ENCODE results near the gene MON2.

MON2 gene

GRCh38 chr12:62562846-62563245 is 96.2 kb downstream of the MON2 start:
- DNase-seq: no peak

GRCh38 chr12:62575036-62575435 is 108.4 kb downstream of the MON2 start:
- DNase-seq: no peak

- DNase-seq: no peak
Measured at GRCh38 chr12:62576503-62576902, 109.9 kb downstream of the MON2 start.

- no peak for DNase-seq
Measured at GRCh38 chr12:62578726-62579125, 112.1 kb downstream of the MON2 start.

DNA sequence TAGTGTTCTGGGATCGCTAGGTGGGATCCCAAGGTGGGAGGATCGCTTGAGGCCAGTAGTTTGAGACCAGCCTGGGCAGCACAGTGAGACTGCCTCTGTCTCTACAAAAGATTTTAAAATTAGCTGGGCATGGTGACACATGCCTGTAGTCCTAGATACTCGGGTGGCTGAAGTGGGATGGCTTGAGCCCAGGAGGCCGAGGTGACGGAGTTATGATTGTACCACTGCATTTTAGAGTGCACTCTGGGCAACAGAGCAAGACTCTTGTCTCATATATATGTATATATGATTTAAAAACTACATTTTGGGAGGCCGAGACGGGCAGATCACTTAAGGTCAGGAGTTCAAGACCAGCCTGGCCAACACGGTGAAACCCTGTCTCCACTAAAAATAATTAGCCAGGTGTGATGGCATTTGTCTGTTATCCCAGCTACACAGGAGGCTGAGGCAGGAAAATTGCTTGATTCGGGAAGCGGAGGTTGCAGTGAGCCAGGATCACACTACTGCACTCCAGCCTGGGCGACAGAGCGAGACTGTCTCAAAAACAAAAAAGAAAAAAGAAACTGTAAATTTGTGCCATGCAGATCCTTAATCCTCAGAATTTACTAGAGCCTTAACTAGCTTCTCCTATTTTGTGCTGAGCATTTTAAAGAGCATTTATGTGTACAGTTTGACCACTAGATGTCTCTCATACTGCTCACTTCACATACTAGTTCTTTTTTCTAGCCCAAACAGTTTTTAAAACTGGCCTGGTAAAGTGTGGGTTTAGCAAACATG is 114.8 kb downstream of the MON2 start:
- no peak for DNase-seq

GRCh38 chr12:62582065-62582366 is 115.4 kb downstream of the MON2 start:
- DNase-seq: no peak

- DNase-seq: no peak
Measured at GRCh38 chr12:62584619-62585018, 118.0 kb downstream of the MON2 start.

GRCh38 chr12:62586850-62587249 is 120.2 kb downstream of the MON2 start:
- no peak for DNase-seq

DNA sequence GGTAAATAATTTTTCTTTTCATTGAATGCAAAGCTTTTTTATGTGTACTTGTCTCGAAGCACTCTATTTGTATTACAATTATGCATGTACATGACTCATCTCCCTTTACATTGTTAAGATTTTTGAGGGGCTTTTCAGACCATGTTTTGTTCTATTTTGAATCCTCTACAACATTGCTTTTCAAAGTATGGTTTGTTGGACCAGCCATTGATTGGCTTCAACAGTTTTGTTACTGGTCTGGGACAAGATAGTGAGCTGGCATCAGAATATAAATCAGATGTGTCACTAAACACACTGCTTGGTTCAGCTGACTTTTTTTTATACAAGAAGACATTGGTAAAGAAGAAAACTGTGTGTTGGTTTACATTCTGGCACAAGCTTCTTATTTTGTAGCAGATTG is 122.3 kb downstream of the MON2 start:
- DNase-seq: no peak

DNA sequence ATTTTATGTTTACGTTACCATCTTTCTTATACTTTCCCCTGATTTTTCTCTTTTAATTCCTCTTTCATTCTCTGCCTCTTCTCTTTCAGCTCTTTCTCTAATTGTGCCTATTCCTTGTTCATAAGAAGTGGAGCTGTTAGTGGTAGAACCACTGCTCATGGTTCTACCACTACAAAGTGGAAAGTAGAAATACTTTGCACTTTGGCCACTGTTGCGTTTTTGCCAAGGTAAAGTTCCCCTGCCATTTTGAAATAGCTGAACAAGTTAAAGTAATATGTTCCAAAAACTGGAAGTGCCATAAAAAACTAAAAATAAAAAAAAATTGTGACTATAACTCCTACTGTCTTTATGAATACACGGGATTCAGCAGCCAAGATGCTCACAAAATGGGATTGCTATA is 130.6 kb downstream of the MON2 start:
- DNase-seq: no peak

GRCh38 chr12:62598846-62599245 is 132.2 kb downstream of the MON2 start:
- no peak for DNase-seq

DNA sequence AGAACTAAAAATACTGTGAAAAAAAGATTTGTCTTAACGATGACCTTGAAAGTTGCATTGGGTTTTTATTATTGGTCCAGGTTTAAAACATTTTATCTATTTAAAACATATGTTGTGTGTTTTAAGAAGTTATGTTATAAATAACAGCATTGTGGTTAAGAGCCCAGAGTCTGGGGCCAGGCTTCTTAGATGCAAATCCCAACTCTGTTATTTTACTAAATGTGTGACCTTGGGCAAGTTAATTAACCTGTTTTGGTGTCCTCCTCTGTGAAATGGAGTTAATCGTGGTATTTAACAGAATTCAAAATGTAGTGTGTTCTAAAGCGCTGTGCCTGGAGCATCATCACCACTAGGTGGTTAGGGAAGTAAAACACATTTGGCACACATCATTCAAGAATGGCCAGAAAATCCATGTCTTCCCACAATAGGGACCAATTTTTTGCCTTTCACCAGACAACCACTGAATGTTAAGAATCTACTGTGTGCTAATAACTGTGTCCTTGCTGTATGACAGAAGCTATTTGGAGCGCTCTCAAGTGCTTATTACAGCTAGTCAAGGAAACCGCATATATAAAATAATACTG is 133.3 kb downstream of the MON2 start:
- DNase-seq: no peak

DNA sequence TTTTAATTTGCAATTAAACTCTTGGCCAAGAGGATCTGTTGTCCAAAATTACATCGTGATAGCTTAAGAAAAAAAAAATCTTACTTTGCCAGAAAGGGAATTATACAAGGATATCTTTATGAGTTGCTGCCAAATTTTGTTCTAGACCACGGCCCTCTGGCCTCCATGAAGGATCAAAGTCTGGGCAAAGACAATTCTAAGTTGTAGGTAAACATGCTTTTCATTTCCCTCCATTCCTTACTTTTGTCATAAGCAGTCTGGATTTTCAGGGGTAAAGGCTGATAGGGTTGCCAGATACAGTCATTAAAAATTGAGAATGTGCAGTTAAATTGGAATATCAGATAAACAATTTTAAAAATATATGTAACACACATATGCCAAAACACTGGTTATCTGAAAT is 135.1 kb downstream of the MON2 start:
- DNase-seq: no peak

GRCh38 chr12:62602255-62603060 is 135.8 kb downstream of the MON2 start:
- peak; percentile 78 for DNase-seq

- DNase-seq: peak; percentile 51
Measured at GRCh38 chr12:62603061-62603810, 136.6 kb downstream of the MON2 start.

GRCh38 chr12:62603811-62604098 is 137.1 kb downstream of the MON2 start:
- no peak for DNase-seq

GRCh38 chr12:62604373-62604772 is 137.7 kb downstream of the MON2 start:
- no peak for DNase-seq

DNA sequence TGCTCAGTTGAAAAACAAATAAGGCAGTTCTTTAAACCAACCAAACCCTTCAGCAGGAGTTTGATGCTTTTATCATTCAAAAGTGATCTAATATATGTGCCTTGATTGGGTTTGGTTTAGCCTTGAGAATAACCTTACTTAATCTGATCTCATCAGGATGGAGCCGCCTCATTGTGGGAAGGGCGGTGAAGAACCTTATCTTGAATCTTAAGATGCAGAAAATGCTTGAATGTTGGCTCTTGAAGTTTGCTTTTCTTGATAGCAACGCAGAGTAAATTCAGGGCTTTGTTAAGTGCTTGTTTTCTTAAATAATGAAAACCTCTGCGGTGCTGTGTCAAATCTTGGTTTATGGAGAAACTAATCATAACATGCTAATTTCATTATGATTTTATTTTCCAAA is 138.2 kb downstream of the MON2 start:
- DNase-seq: no peak

GRCh38 chr12:62605981-62606380 is 139.4 kb downstream of the MON2 start:
- DNase-seq: no peak

DNA sequence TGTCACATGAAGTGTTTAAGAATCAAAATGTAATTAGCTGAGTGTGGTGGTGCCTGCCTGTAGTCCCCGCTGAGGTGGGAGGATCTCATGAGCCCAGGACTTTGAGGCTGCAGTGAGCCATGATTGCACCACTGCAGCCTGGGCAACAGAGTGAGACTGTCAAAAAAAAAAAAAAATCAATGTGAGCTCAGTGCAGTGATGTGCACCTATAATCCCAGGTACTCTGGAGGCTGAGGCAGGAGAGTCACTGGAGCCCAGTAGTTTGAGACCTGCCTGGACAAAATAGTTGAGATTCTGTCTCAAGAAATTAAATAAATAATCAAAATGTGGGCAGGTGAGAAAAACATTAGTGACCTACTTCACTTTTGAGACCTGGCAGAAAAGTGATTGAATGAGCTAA is 140.0 kb downstream of the MON2 start:
- no peak for DNase-seq

GRCh38 chr12:62613081-62613480 is 146.5 kb downstream of the MON2 start:
- DNase-seq: no peak

GRCh38 chr12:62618319-62618718 is 151.7 kb downstream of the MON2 start:
- no peak for DNase-seq

DNA sequence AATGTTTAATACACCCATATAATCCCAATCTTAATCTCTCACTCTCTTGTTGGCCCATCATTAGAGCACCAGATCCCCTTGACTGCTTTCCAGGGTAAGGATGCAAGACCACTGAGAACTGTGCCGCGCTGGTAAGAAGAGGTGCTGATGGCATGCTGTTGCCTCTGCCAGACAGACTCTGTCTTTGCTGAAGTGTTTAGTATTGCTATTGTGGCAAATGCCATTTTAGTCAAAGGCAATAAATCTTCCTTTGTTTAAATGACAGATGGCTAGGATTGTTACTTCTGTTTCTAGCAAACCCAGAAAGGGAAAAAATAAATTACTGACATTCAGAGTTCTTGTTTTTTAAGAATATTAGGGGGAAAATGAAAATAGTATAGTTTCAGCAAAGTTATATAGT is 152.3 kb downstream of the MON2 start:
- no peak for DNase-seq
